ENCODE measurements around the gene PRR7. TPM values are rescaled to one million over a fixed set of nuclear protein-coding genes. Genes with fewer than 3 reads are reported as not detected.

PRR7 gene
- total and polyA plus RNA-seq, 2 of the 4 experiments (the other 2 are of a cell fraction), result 1.1 to 10.1 TPM

DNA sequence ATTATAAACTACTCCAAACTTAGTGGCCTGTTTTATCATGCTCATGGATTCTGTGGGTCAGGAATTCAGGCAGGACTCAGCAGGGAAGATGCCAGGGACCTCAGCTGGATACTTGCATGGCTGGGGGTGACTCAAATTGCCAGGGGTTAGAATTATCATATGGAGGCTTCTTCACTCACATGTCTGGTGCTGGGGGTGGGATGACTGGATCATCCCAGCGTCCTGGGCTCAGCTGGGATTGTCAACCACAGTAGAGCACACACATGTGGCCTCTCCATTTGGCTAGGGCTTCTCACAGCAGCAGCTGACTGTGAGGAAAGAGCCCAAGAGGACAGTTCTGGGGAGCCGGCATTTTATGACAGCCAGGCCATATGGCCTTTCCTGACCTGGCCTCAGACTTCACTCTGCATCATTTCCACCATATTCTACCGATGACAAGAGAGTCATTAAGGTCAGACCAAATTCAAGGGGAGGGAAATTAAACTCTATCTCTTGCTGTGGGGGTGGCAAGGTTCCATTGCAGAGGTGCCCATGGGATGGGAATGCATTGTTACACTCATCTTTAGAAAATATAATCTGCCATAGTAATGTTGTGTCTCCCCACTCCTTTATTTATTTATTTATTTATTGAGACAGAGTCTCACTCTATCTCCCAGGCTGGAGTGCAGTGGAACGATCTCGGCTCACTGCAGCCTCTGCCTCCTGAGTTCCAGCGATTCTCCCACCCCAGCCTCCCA is 25.4 kb upstream of the PRR7 start:
- Histone ChIP-seq H3K18ac (ENCODE audit: low read depth, low read length) (no peak overlapping the region), H3K23ac (ENCODE audit: low read depth, low read length) (no peak overlapping the region), H4K20me1 (ENCODE audit: insufficient read depth, low read length) (no peaks in the 10 kb centered on the region), H2BK20ac (ENCODE audit: low read depth, low read length) (no peak overlapping the region), H2AK5ac (ENCODE audit: low read depth, low read length) (0 out of 2 replicates have a peak overlapping the region, but pooled peaks have one; percentile 8), H4K5ac (ENCODE audit: low read depth, low read length) (no peak overlapping the region), H3K4me2 (ENCODE audit: low read depth, low read length) (no peak overlapping the region), H4K8ac (ENCODE audit: low read depth in 2 of 2, low read length in 2 of 2) (no peak overlapping the region), H3K9ac (ENCODE audit: low read depth, low read length) (no peak overlapping the region), H2BK15ac (ENCODE audit: low read depth, low read length) (no peak overlapping the region), H3K36me3 (ENCODE audit: control insufficient read depth, insufficient read depth, low read length) (no peaks in the 10 kb centered on the region), H3K27ac (ENCODE audit: insufficient read depth, low read length) (no peak overlapping the region), H3K4me1 (ENCODE audit: control insufficient read depth, insufficient read depth, low read length) (peaks cover 3% of the 10 kb centered on the region; the same call in 1 of the 2 replicates), H2BK120ac (ENCODE audit: low read depth, low read length) (no peak overlapping the region), H4K91ac (ENCODE audit: insufficient read depth, low read depth, low read length) (no peak overlapping the region), H3K79me1 (ENCODE audit: low read depth in 1 of 2, low read length in 2 of 2) (peaks cover 0 to 5% of the 10 kb centered on the region in 2 experiments; a peak in 1 of 4 replicates), H2BK5ac (ENCODE audit: low read depth, low read length, poor library complexity, severe bottlenecking) (no peak overlapping the region), H2AK9ac (replicated peaks; ENCODE audit: low read depth, low read length, poor library complexity) (no peak overlapping the region), H3K9me3 (ENCODE audit: control insufficient read depth, insufficient read depth, low read length) (no peaks in the 10 kb centered on the region), H3K56ac (ENCODE audit: extremely low read depth, insufficient read depth, low read length) (no peak overlapping the region), H3K14ac (replicated peaks; ENCODE audit: low read depth, low read length) (no peak overlapping the region), H3K4ac (ENCODE audit: low read depth, low read length) (no peak overlapping the region), H2AFZ (replicated peaks; ENCODE audit: low read length, poor library complexity) (no peak overlapping the region), H3K27me3 (ENCODE audit: control insufficient read depth, insufficient read depth, low read length) (no peaks in the 10 kb centered on the region), H3K9me1 (ENCODE audit: insufficient read depth, low read length) (peaks cover 9% of the 10 kb centered on the region), H3K4me3 (ENCODE audit: insufficient read depth, low read depth, low read length) (no peak overlapping the region)
- CTCF ChIA-PET, result no interaction called here
- TF ChIP-seq MXI1 (IDR thresholded peaks at IDR 0.05; ENCODE audit: borderline replicate concordance, low read depth, low read length) (no peak), BHLHE40 (IDR thresholded peaks at IDR 0.05; ENCODE audit: low read depth, low read length) (no peak), CEBPB (IDR thresholded peaks at IDR 0.05; ENCODE audit: low read depth, low read length) (no peak), MAFK (IDR thresholded peaks at IDR 0.05; ENCODE audit: low read depth, low read length) (no peak), RAD21 (IDR thresholded peaks at IDR 0.05; ENCODE audit: low read length) (no peak), FOS (IDR thresholded peaks at IDR 0.05; ENCODE audit: low read depth, low read length) (no peak), RCOR1 (IDR thresholded peaks at IDR 0.05; ENCODE audit: insufficient replicate concordance, low read length) (no peak), CHD1 (IDR thresholded peaks at IDR 0.05; ENCODE audit: low read depth, low read length) (no peak), SMC3 (IDR thresholded peaks at IDR 0.05; ENCODE audit: low read depth, low read length) (no peak), USF2 (IDR thresholded peaks at IDR 0.05; ENCODE audit: low read depth, low read length) (no peak), NFE2L2 (IDR thresholded peaks at IDR 0.05; ENCODE audit: low read depth, low read length) (no peak), MAZ (IDR thresholded peaks at IDR 0.05; ENCODE audit: borderline replicate concordance, low read depth, low read length) (no peak), POLR2A (IDR thresholded peaks at IDR 0.05; ENCODE audit: low read depth, low read length) (no peak), RFX5 (IDR thresholded peaks at IDR 0.05; ENCODE audit: low read depth, low read length) (no peak)
- TF ChIP-seq, protein P1, sequence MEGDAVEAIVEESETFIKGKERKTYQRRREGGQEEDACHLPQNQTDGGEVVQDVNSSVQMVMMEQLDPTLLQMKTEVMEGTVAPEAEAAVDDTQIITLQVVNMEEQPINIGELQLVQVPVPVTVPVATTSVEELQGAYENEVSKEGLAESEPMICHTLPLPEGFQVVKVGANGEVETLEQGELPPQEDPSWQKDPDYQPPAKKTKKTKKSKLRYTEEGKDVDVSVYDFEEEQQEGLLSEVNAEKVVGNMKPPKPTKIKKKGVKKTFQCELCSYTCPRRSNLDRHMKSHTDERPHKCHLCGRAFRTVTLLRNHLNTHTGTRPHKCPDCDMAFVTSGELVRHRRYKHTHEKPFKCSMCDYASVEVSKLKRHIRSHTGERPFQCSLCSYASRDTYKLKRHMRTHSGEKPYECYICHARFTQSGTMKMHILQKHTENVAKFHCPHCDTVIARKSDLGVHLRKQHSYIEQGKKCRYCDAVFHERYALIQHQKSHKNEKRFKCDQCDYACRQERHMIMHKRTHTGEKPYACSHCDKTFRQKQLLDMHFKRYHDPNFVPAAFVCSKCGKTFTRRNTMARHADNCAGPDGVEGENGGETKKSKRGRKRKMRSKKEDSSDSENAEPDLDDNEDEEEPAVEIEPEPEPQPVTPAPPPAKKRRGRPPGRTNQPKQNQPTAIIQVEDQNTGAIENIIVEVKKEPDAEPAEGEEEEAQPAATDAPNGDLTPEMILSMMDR (conservative IDR thresholded peaks at IDR 0.05; ENCODE audit: low read depth, low read length), result no peak
- TF ChIP-seq, protein P2, sequence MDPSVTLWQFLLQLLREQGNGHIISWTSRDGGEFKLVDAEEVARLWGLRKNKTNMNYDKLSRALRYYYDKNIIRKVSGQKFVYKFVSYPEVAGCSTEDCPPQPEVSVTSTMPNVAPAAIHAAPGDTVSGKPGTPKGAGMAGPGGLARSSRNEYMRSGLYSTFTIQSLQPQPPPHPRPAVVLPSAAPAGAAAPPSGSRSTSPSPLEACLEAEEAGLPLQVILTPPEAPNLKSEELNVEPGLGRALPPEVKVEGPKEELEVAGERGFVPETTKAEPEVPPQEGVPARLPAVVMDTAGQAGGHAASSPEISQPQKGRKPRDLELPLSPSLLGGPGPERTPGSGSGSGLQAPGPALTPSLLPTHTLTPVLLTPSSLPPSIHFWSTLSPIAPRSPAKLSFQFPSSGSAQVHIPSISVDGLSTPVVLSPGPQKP (IDR thresholded peaks at IDR 0.05; ENCODE audit: borderline replicate concordance, low read depth, low read length), result no peak
- POLR2A ChIA-PET (ENCODE audit: unreplicated experiment), result no interaction called here
- intact Hi-C loops (cut with micrococcal nuclease), result no loop called here
- DNase-seq (peak; percentile 19), ATAC-seq (ENCODE audit: low read depth) (no peak)
- no TSS peak for BruUV-seq (replicated peaks)
- WGBS, 2 experiments (ENCODE audit: extremely low coverage in 2 of 2, insufficient read length in 1 of 2), result no CpG with 5 or more reads among the region's 6 CpGs
- in situ Hi-C loops (cut with MboI; ENCODE audit: low sequenced_read_pairs), result no loop called here
- dilution Hi-C loops (cut with HindIII; ENCODE audit: low sequenced_read_pairs, unreplicated experiment), result no loop called here

Data from IMR-90 (cell line).